HK-2 (cell line): Measurements from ENCODE around the gene GAK.

Source experiments
- DNase-seq: peaks from one replicate; pipeline ENCODE4 v3.0.0-alpha.2; 2018; ENCODE audit not compliant: unreplicated experiment

GAK gene

GRCh38 chr4:964346-965025 is 32.4 kb upstream of the GAK start:
- DNase-seq: no peak

- DNase-seq: no peak
Observed at GRCh38 chr4:963276-964225, 31.4 kb upstream of the GAK start.

GRCh38 chr4:962231-963208 is 30.4 kb upstream of the GAK start:
- no peak for DNase-seq

- DNase-seq: no peak
Observed at GRCh38 chr4:961351-962230, 29.5 kb upstream of the GAK start.

GRCh38 chr4:960636-961350 is 28.7 kb upstream of the GAK start:
- DNase-seq: no peak

- no peak for DNase-seq
Observed at GRCh38 chr4:960140-960635, 28.1 kb upstream of the GAK start.

GRCh38 chr4:959338-960139 is 27.4 kb upstream of the GAK start:
- DNase-seq: no peak

- no peak for DNase-seq
Observed at GRCh38 chr4:958696-959337, 26.7 kb upstream of the GAK start.

- DNase-seq: no peak
Observed at GRCh38 chr4:958314-958665, 26.2 kb upstream of the GAK start.

GRCh38 chr4:957581-958313 is 25.6 kb upstream of the GAK start:
- DNase-seq: no peak

GRCh38 chr4:957231-957580 is 25.1 kb upstream of the GAK start:
- no peak for DNase-seq

- no peak for DNase-seq
Observed at GRCh38 chr4:956531-957230, 24.6 kb upstream of the GAK start.

- no peak for DNase-seq
Observed at GRCh38 chr4:955931-956381, 23.8 kb upstream of the GAK start.

- no peak for DNase-seq
Observed at GRCh38 chr4:955161-955921, 23.2 kb upstream of the GAK start.

GRCh38 chr4:954211-955020 is 22.3 kb upstream of the GAK start:
- no peak for DNase-seq

GRCh38 chr4:953574-953915 is 21.4 kb upstream of the GAK start:
- no peak for DNase-seq
